H1 (cell line): ENCODE data around the gene ZNF85. TPM values are rescaled to one million over a fixed set of nuclear protein-coding genes. Genes with fewer than 3 reads are reported as not detected.
"Not testable (repeated sequence)": the region's sequence is repeated elsewhere in the genome, so short reads cannot be mapped to it uniquely, and the experiment has no call there.

Source experiments
- CTCF ChIA-PET: fragments of 300-600 bp; sonication (Branson Sonifier 250); formaldehyde crosslinking; loops from one replicate; lab custom pipeline; 2021; ENCODE audit not compliant: partially characterized antibody; lab: Charles Lee
- POLR2A ChIA-PET: fragments of 300-600 bp; sonication (Branson Sonifier 250); formaldehyde crosslinking; loops from one replicate; lab custom pipeline; 2021; ENCODE audit warnings: inconsistent platforms; ENCODE audit not compliant: partially characterized antibody; lab: Charles Lee
- DNase-seq, 2 experiments: peaks; one replicate each; pipeline versions ENCODE4 v3.0.0 to v3.0.0-alpha.2; 2010 to 2022; ENCODE audit warnings: low spot score in 2 of 2, low read depth in 1 of 2, mixed read lengths in 1 of 2
- FAIRE-seq: peaks from 2 replicates; lab custom pipeline; 2011; peaks lifted over from hg19 to GRCh38; lab: Jason Lieb, UNC
- H2AFZ ChIP-seq: 2 replicates; pipeline ENCODE4 v1.8.1; 2012; ENCODE audit warnings: low read length, inconsistent platforms
- H2AK5ac ChIP-seq: 2 replicates; pipeline ENCODE4 v1.6.1; 2013; ENCODE audit warnings: low read depth, low read length
- H2BK120ac ChIP-seq: replicated peaks from 2 replicates; pipeline ENCODE3; 2013; ENCODE audit warnings: low read depth, low read length, inconsistent platforms
- H2BK12ac ChIP-seq: 2 replicates; pipeline ENCODE4 v1.6.1; 2013; ENCODE audit warnings: low read depth, low read length
- H2BK15ac ChIP-seq: 2 replicates; pipeline ENCODE4 v1.6.1; 2013; ENCODE audit warnings: low read length
- H2BK20ac ChIP-seq: 2 replicates; pipeline ENCODE4 v1.6.1; 2013; ENCODE audit warnings: low read length
- H2BK5ac ChIP-seq: 2 replicates; pipeline ENCODE4 v1.6.1; 2013; ENCODE audit warnings: low read depth, low read length
- H3K14ac ChIP-seq: 2 replicates; pipeline ENCODE4 v1.6.1; 2013; ENCODE audit warnings: inconsistent platforms; ENCODE audit not compliant: insufficient read length
- H3K18ac ChIP-seq: 2 replicates; pipeline ENCODE4 v1.6.1; 2013; ENCODE audit warnings: low read length; ENCODE audit errors: extremely low read depth
- H3K23ac ChIP-seq: 2 replicates; pipeline ENCODE4 v1.6.1; 2013; ENCODE audit warnings: inconsistent platforms; ENCODE audit not compliant: insufficient read length
- H3K23me2 ChIP-seq: 2 replicates; pipeline ENCODE4 v1.6.1; 2013; ENCODE audit warnings: low read depth, low read length
- H3K27ac ChIP-seq: 2 replicates; pipeline ENCODE4 v1.6.1; 2011; ENCODE audit warnings: low read depth, low read length, inconsistent platforms
- H3K27me3 ChIP-seq, 4 experiments: replicated peaks in 1 of 4; 1 replicate in 1 of 4; 2 replicates in 3 of 4; pipeline versions ENCODE4 v1.6.1 to v1.8.1; 2011 to 2013; ENCODE audit warnings: low read length in 3 of 4, mild to moderate bottlenecking in 3 of 4, inconsistent platforms in 2 of 4, mixed read lengths in 2 of 4, moderate library complexity in 1 of 4; ENCODE audit not compliant: control insufficient read depth in 3 of 4, insufficient read depth in 3 of 4; ENCODE audit errors: extremely low read depth in 1 of 4
- H3K36me3 ChIP-seq, 4 experiments: 2 replicates each; pipeline versions ENCODE4 v1.6.1 to v1.8.1; 2011 to 2013; ENCODE audit warnings: mild to moderate bottlenecking in 4 of 4, low read length in 3 of 4, moderate library complexity in 2 of 4, control low read depth in 1 of 4, inconsistent platforms in 1 of 4; ENCODE audit not compliant: insufficient read depth in 4 of 4, control insufficient read depth in 2 of 4
- H3K4ac ChIP-seq: replicated peaks from 2 replicates; pipeline ENCODE3; 2013; ENCODE audit warnings: low read length, low read depth, mixed read lengths, inconsistent platforms; ENCODE audit not compliant: insufficient read length
- H3K4me1 ChIP-seq, 4 experiments: replicated peaks in 1 of 4; 1 replicate in 1 of 4; 2 replicates in 3 of 4; pipeline versions ENCODE4 v1.6.1 to v1.8.1; 2011 to 2013; ENCODE audit warnings: low read length in 3 of 4, inconsistent platforms in 2 of 4, mixed read lengths in 1 of 4; ENCODE audit not compliant: insufficient read depth in 4 of 4, control insufficient read depth in 3 of 4
- H3K4me2 ChIP-seq, 2 experiments: 2 replicates each; pipeline versions ENCODE4 v1.6.1 to v1.8.1; 2011 to 2013; ENCODE audit warnings: low read depth in 2 of 2, low read length in 2 of 2, control low read depth in 1 of 2, inconsistent platforms in 1 of 2, mild to moderate bottlenecking in 1 of 2; ENCODE audit not compliant: insufficient read depth in 1 of 2
- H3K4me3 ChIP-seq, 4 experiments: fragments of 200-600, 300-600 bp in 1 of 4; sonication (generic), shearing (Covaris generic), sonication (Bioruptor Twin) in 1 of 4; 2 replicates each; pipeline versions ENCODE4 v1.5.1 to v1.8.1; 2011 to 2016; ENCODE audit warnings: low read length in 4 of 4, low read depth in 3 of 4, control low read depth in 2 of 4, inconsistent platforms in 2 of 4, mild to moderate bottlenecking in 2 of 4, mixed read lengths in 1 of 4, moderate library complexity in 1 of 4; ENCODE audit not compliant: insufficient read depth in 2 of 4; ENCODE audit errors: extremely low read depth in 1 of 4
- H3K56ac ChIP-seq: replicated peaks from 2 replicates; pipeline ENCODE3; 2013; ENCODE audit warnings: low read depth, mild to moderate bottlenecking, mixed read lengths, low read length, inconsistent platforms; ENCODE audit not compliant: insufficient read length
- H3K79me1 ChIP-seq: 2 replicates; pipeline ENCODE4 v1.6.1; 2013; ENCODE audit warnings: low read depth, low read length, control low read depth
- H3K79me2 ChIP-seq, 2 experiments: 2 replicates each; pipeline versions ENCODE4 v1.6.1 to v1.8.1; 2012 to 2013; ENCODE audit warnings: low read length in 2 of 2, mild to moderate bottlenecking in 2 of 2, inconsistent platforms in 1 of 2; ENCODE audit not compliant: insufficient read depth in 2 of 2, control insufficient read depth in 1 of 2
- H3K9ac ChIP-seq, 4 experiments: replicated peaks in 1 of 4; 1 replicate in 1 of 4; 2 replicates in 3 of 4; pipeline versions ENCODE4 v1.6.1 to v1.8.1; 2011 to 2013; ENCODE audit warnings: low read depth in 3 of 4, low read length in 3 of 4, control low read depth in 2 of 4, mild to moderate bottlenecking in 2 of 4, moderate library complexity in 2 of 4, inconsistent platforms in 1 of 4; ENCODE audit errors: extremely low read depth in 1 of 4
- H3K9me3 ChIP-seq, 2 experiments: 2 replicates each; pipeline versions ENCODE4 v1.6.1 to v1.8.1; 2012 to 2013; ENCODE audit warnings: mild to moderate bottlenecking in 2 of 2, moderate library complexity in 2 of 2, control low read depth in 1 of 2, inconsistent platforms in 1 of 2, low read depth in 1 of 2, low read length in 1 of 2, mixed read lengths in 1 of 2; ENCODE audit not compliant: insufficient read depth in 2 of 2
- H4K20me1 ChIP-seq, 2 experiments: replicated peaks in 1 of 2; 2 replicates each; pipeline versions ENCODE3 to v1.8.1; 2011 to 2013; ENCODE audit warnings: inconsistent platforms in 2 of 2, low read length in 2 of 2, mild to moderate bottlenecking in 1 of 2; ENCODE audit not compliant: insufficient read depth in 2 of 2, control insufficient read depth in 1 of 2
- H4K5ac ChIP-seq: 2 replicates; pipeline ENCODE4 v1.6.1; 2013; ENCODE audit warnings: low read length, low read depth, mixed read lengths, inconsistent platforms; ENCODE audit not compliant: insufficient read length
- H4K8ac ChIP-seq: 2 replicates; pipeline ENCODE4 v1.8.0; 2013; ENCODE audit warnings: mild to moderate bottlenecking, moderate library complexity, low read length, inconsistent platforms; ENCODE audit not compliant: insufficient read depth; ENCODE audit errors: extremely low read depth
- H4K91ac ChIP-seq: replicated peaks from 2 replicates; pipeline ENCODE3; 2013; ENCODE audit warnings: low read length, mixed read lengths, inconsistent platforms; ENCODE audit not compliant: insufficient read length
- E2F6 ChIP-seq: IDR thresholded peaks from 2 replicates; pipeline ENCODE4 v1.6.1; 2012; ENCODE audit warnings: inconsistent platforms
- NANOG ChIP-seq: IDR thresholded peaks from 2 replicates; pipeline ENCODE4 v1.6.1; 2011; ENCODE audit warnings: low read length, low read depth, mild to moderate bottlenecking, inconsistent platforms; ENCODE audit not compliant: insufficient read depth, poor library complexity, severe bottlenecking
- NRF1 ChIP-seq: IDR thresholded peaks from 2 replicates; pipeline ENCODE4 v1.6.1; 2011; ENCODE audit warnings: mild to moderate bottlenecking, low read depth, low read length, improper control_type of control experiment
- RAD21 ChIP-seq, 2 experiments: IDR thresholded peaks in 1 of 2; conservative IDR thresholded peaks in 1 of 2; 2 replicates each; pipeline ENCODE4 v1.6.1; 2011; ENCODE audit warnings: low read depth in 2 of 2, low read length in 2 of 2, improper control_type of control experiment in 1 of 2, inconsistent platforms in 1 of 2, mild to moderate bottlenecking in 1 of 2, moderate library complexity in 1 of 2
- TAF1 ChIP-seq: IDR thresholded peaks from 2 replicates; pipeline ENCODE4 v1.6.1; 2011; ENCODE audit warnings: mild to moderate bottlenecking, low read depth, low read length
- WGBS, 2 experiments: shearing (Covaris generic) in 1 of 2; methylation state at CpG; one replicate each; pipeline versions ENCODE4 v1.1.6 to v1.1.7; 2013 to 2015; ENCODE audit warnings: low lambda C conversion rate in 2 of 2, mixed read lengths in 2 of 2, inconsistent platforms in 1 of 2, low coverage in 1 of 2, missing lambda C conversion rate in 1 of 2; ENCODE audit not compliant: insufficient replicate concordance in 2 of 2, insufficient coverage in 1 of 2, insufficient read length in 1 of 2; ENCODE audit errors: extremely low coverage in 1 of 2, missing lambda C conversion rate in 1 of 2; 5-methylcytosine and 5-hydroxymethylcytosine counted together
- polyA plus RNA-seq, 7 experiments: library from polyadenylated mRNA; depleted of rRNA in 3 of 7; stranded (reverse) in 5 of 7; unstranded in 2 of 7; fragments of >200 nt in 5 of 7; fragments of 200-250 nt in 2 of 7; gene quantifications; 1 replicate in 5 of 7; 2 replicates in 1 of 7; 4 replicates in 1 of 7; pipeline versions ENCODE4 v1.2.1 to v1.2.3, GENCODE V29; 2011 to 2013; ENCODE audit warnings: missing spikeins in 2 of 7, mixed read lengths in 2 of 7
- total RNA-seq: library from RNA; stranded (reverse); fragmentation: NEBNext Ultra II Directional; extraction: Animal tissue kit (Norgen Biotek cat#: 25700); gene quantifications from 2 replicates; pipeline ENCODE4 v1.2.1, GENCODE V29; 2021
- TF ChIP-seq, protein P1 (sequence below): IDR thresholded peaks from 2 replicates; pipeline ENCODE4 v1.6.1; 2012; ENCODE audit warnings: low read length, inconsistent platforms

The ZNF85 gene
- total and polyA plus RNA-seq, 2 of the 8 experiments (the other 6 are each of a cell fraction or from before 2014, with no cell fraction given): 7.6 to 22.2 TPM

DNA sequence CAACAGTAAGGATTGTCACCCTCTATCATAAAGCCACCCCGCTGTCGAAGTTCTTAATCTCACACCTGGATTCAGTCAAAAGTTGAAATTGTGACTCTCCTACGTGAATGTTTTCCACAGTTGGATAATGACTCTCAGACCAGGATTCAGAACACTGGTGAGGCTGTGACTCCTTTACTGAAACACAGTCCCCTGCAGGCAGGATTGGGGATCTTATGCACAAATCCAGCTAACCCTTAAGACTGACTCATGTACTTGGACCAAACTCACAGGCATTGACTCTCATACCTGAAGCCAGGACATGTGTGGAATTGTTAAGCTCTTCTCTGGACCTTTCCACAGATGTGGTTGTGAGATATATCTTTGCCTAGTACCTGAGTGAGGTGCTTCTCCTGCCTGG is 46.8 kb downstream of the ZNF85 start (continued):
- TF ChIP-seq, protein P1, sequence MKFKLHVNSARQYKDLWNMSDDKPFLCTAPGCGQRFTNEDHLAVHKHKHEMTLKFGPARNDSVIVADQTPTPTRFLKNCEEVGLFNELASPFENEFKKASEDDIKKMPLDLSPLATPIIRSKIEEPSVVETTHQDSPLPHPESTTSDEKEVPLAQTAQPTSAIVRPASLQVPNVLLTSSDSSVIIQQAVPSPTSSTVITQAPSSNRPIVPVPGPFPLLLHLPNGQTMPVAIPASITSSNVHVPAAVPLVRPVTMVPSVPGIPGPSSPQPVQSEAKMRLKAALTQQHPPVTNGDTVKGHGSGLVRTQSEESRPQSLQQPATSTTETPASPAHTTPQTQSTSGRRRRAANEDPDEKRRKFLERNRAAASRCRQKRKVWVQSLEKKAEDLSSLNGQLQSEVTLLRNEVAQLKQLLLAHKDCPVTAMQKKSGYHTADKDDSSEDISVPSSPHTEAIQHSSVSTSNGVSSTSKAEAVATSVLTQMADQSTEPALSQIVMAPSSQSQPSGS: no peak
- TF ChIP-seq NANOG: no peak
- no peak for TF ChIP-seq RAD21 (IDR thresholded peaks at IDR 0.05 in 1 of 2, conservative IDR thresholded peaks at IDR 0.05 in 1 of 2; ENCODE audit: low read depth in 2 of 2, low read length in 2 of 2)
- TF ChIP-seq TAF1: no peak
- TF ChIP-seq NRF1: no peak
- no peak for TF ChIP-seq E2F6

- H3K56ac ChIP-seq, FAIRE-seq: not testable (repeated sequence)
- WGBS, 2 experiments: 95% methylated on average over 2 of the region's 2 CpGs; no CpG with 5 or more reads in 1 of the 2 experiments
Measured at GRCh38 chr19:20992788-20993187, 69.7 kb downstream of the ZNF85 start.

More at GRCh38 chr19:20992788-20993187, 69.7 kb downstream of the ZNF85 start:
- DNase-seq, H3K4me3 ChIP-seq, H2BK12ac ChIP-seq, H2BK5ac ChIP-seq, H3K9ac ChIP-seq, H3K18ac ChIP-seq, H3K4ac ChIP-seq, H3K23ac ChIP-seq, H2BK120ac ChIP-seq, H3K27ac ChIP-seq, CTCF ChIA-PET, H2BK15ac ChIP-seq, H3K79me1 ChIP-seq, H3K23me2 ChIP-seq, H4K8ac ChIP-seq, H3K4me1 ChIP-seq, H3K14ac ChIP-seq, H3K79me2 ChIP-seq, H4K91ac ChIP-seq, H2AFZ ChIP-seq, H4K5ac ChIP-seq, H3K4me2 ChIP-seq, H2AK5ac ChIP-seq, H3K36me3 ChIP-seq, H3K9me3 ChIP-seq, H4K20me1 ChIP-seq, H3K27me3 ChIP-seq, H2BK20ac ChIP-seq: not testable (repeated sequence)
- POLR2A ChIA-PET: interaction anchor here (0.6 to 2.4 kb wide), 2 partner anchors 9 to 333 kb away, joined by 4 to 8 read pairs; no protein-coding TSS in a partner anchor
